ENCODE results near the gene KCND3.

- TF ChIP-seq, protein P1, sequence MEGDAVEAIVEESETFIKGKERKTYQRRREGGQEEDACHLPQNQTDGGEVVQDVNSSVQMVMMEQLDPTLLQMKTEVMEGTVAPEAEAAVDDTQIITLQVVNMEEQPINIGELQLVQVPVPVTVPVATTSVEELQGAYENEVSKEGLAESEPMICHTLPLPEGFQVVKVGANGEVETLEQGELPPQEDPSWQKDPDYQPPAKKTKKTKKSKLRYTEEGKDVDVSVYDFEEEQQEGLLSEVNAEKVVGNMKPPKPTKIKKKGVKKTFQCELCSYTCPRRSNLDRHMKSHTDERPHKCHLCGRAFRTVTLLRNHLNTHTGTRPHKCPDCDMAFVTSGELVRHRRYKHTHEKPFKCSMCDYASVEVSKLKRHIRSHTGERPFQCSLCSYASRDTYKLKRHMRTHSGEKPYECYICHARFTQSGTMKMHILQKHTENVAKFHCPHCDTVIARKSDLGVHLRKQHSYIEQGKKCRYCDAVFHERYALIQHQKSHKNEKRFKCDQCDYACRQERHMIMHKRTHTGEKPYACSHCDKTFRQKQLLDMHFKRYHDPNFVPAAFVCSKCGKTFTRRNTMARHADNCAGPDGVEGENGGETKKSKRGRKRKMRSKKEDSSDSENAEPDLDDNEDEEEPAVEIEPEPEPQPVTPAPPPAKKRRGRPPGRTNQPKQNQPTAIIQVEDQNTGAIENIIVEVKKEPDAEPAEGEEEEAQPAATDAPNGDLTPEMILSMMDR (IDR thresholded peaks at IDR 0.05) = no peak
- no peak for TF ChIP-seq POLR2A (IDR thresholded peaks at IDR 0.05)
Measured at GRCh38 chr1:111907321-111907720, 82.1 kb downstream of the KCND3 start.

Measured in tibial nerve (tissue), 3 donors.